Liver (tissue), 1 donor: ENCODE results near the gene NCAPH2.

ENCODE experiments used
- TAF1 ChIP-seq: conservative IDR thresholded peaks from 2 replicates; pipeline ENCODE4 v1.6.1; 2016; ENCODE audit warnings: antibody characterized with exemption, mild to moderate bottlenecking
- TF ChIP-seq, protein P1 (sequence below): IDR thresholded peaks from 2 replicates; pipeline ENCODE4 v1.6.1; 2016; ENCODE audit warnings: antibody characterized with exemption
- donor health status: healthy.

DNA sequence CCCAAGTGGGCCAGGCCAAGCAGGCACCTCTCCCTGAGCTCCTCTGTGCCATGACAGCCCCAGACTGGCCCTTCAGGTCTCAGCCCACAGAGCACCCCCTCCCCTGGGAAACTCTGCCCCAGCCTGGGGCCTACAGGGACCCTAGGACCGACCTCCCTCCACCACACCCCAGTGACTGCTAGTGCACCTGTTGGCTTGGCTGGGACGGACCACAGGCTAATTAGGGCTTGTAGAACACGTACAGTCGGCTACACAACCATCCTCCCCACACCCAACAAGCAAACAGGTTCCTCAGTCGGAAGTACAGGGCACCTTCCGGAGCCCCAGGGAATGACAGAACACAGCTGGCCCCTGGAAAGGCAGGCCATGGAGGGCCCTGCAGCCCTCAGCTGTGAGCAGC, 37.5 kb upstream of the NCAPH2 start:
- TF ChIP-seq, protein P1, sequence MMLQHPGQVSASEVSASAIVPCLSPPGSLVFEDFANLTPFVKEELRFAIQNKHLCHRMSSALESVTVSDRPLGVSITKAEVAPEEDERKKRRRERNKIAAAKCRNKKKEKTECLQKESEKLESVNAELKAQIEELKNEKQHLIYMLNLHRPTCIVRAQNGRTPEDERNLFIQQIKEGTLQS, result no peak
- TF ChIP-seq TAF1, result no peak
